ENCODE results near the gene TCF12.
A peak's percentile ranks its signal among the peaks of the same experiment; 100 is the strongest.

The TCF12 gene

DNA sequence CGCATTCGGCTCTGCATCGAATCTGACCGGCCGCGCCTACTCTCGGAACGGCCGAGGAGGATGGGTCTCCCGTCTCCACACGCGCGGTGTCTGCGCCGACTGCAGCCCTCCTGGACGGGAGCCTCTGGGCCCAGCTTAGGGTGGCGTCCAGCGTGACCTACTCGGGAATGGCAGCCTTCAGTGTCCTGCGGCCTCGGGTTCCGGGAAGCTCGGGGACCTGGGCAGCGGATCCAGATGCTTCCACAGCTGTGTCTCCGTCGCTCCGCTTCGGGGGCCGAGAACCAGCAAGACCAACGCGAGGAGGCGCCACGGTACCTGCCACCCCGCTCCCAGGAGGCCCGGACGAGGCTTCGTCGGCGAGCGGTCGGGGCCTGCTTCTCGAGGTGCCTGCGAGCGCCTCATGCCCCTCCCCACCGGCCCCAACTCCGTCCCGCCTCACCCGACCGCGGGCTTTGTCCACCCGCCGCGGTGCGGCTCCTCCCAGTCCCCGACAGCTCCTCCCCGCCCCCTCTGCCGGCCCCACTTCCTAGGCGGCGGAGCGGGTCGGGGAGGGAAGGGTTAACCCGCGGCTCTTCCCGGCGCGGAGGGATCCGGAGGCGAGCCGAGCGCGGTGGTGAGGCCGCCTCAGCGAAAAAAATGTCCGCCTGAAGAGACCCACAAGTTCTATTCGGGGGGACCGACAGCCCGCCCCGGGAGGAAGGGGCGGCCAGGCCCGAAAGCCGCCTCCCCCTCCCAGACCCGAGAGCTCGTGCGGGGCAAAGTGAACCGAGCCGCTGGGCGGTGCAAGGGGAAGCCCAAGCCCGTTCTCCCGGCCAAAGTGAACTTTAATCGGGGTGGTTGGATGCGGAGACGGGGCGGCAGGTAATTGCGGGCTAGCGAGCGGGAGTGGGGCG is at the start of gene TCF12:
Gene TCF12 (plus strand): TSS at position 599 of the 893 bp plus-strand sequence. CDS start 1,270 bp downstream, outside the sequence.
- peak; percentile 59 to 94 (median 88) for DNase-seq

DNA sequence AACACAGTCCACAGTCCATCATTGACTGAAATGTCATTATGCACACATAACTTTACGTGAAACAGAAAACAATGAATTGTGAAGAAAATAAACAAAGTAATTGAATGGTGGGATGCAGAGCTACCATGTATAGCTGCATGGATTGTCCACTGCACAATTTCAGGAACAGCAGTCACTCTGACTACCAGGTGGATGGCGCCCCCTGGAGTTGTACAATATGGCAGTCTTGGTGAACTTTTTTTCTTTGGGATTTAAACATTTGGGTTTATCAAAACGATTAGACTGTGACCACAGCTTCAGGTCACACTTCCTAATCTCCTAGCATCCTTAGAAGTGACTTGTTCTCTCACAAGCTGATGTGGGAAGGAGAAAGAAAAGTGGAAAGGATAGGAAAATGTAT is 48.9 kb upstream of the TCF12 start:
- DNase-seq, result peak in 6 of 14 donors; percentile 5 to 47 (median 16)

DNA sequence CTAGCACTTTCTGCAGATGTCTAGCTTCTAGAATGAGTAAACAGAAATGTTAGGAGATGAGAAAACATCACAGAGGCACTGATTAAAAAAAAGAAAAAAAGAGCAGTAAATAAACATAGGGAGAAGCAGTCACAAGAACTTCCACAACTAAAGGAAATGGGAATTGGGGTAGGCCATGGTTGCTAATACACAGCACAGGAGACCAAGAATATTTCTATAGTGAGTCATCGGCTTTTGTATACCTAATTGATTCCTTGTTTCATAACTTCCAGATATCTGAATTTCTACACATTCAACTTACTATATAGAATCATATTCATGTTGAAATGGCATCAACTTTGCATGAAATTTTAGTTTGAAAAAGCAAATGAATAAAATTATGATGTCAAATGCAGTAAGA is 47.3 kb upstream of the TCF12 start:
- DNase-seq, result no peak

DNA sequence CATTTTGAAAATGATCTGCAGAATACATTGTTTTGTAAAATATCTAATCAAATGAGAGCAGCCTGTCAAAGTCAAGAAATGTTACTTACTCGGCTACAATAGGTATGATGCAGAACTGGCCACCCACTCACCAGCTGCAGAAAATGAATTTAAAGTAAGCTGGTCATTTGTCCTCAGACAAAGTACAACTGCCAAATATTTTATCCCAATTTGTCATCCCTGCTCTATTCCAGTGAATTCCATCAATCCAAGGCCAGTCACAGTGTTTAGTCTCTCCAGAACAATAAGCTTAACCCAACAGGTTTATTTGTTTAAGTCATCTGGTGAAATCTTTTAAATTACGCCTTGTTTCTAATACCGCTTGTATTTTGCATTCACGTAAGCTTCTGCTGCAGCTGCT is 46.6 kb upstream of the TCF12 start:
- no peak for DNase-seq

DNA sequence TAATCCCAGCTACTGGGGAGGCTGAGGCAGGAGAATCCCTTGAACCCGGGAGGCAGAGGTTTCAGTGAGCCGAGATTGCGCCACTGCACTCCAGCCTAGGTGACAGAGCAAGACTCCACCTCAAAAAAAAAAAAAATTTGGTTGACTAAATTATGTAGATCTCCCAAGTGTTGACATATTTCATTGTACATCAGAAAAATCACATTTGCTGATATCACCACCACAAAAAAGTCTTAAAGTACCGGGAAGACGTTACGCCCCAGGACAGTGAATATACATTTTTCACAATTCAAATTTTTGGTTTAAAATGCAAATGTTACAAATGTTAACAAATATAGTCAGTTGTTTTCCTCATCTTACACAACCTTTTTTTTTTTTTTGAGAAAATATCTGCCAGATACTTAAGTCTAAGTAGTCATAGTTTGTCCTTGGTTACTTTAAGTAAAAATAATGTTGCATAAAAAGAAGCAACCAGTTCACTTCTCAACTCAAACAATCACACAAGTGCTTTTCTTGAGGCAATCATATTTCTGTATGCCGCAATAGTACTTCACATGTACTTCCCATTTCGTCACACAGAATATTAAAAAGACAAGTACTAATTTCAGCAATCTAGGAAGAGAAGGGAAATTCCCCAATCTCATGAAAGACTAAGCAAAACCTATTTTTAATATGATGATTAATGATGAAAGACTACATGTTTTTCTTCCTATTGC is 41.0 kb upstream of the TCF12 start:
- no peak for DNase-seq

DNA sequence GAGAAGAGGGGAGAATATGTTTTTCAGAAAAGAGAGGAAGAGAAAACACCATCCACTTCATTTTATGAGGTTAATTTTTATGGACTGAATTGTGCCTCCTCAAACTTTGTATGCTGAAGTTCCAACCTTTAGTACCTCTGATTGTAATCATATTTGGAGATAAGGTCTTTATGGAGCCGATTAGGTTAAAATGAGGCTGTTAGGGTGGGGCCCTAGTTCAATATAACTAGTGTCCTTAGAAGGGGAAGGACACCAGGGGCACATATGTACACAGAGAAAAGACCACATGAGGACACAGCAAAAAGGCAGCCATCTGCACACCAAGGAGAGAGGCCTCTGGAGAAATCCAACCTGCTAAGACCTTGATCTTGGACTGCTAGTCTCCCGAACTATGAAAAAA is 38.9 kb upstream of the TCF12 start:
- no peak for DNase-seq

DNA sequence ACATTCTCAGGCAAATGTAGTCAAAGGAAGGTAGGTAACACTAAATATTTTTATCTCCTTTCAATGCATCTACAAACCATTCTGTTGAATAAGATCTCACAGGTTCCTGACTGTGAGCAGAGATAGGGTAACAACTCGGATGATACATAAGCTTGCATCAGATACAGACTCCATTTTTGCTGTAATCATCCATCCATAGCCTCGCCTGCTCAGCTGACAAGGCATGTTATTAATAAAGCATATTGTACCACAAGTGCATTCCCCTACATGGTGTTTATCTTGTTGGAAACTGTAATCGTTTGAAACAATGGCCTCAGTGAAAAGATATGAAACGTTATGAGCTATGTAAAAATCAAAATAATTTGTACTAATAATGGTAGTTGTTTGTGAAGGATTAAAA is 35.4 kb upstream of the TCF12 start:
- DNase-seq, result no peak

DNA sequence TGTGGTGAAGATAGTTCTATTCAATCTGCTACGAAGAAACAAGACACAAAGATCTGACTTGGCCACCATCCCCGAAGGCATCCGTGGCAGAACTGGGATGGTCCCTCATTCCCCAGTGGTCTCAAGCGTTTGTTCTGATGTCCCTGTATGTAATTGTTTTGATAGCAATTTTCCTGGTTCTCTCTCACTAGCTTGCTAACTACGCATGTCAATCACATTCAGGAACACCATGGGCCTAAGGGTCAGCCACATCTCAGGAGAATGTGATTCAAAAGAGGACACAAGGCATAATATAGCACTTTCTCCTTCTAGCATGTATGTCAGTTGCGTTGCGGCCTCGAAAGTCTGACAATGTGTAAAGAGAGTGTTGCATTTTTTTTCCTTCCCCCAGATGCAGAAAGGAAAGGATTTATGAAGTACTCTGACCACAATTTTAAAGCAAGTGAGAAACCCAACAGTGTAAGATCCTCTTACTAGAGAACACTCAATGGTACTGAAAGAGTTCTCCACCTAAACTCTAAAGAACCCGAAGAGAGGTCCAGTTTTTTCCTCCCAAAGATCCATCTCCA is 32.0 kb upstream of the TCF12 start:
- peak in 4 of 14 donors; percentile 5 to 28 (median 16) for DNase-seq

DNA sequence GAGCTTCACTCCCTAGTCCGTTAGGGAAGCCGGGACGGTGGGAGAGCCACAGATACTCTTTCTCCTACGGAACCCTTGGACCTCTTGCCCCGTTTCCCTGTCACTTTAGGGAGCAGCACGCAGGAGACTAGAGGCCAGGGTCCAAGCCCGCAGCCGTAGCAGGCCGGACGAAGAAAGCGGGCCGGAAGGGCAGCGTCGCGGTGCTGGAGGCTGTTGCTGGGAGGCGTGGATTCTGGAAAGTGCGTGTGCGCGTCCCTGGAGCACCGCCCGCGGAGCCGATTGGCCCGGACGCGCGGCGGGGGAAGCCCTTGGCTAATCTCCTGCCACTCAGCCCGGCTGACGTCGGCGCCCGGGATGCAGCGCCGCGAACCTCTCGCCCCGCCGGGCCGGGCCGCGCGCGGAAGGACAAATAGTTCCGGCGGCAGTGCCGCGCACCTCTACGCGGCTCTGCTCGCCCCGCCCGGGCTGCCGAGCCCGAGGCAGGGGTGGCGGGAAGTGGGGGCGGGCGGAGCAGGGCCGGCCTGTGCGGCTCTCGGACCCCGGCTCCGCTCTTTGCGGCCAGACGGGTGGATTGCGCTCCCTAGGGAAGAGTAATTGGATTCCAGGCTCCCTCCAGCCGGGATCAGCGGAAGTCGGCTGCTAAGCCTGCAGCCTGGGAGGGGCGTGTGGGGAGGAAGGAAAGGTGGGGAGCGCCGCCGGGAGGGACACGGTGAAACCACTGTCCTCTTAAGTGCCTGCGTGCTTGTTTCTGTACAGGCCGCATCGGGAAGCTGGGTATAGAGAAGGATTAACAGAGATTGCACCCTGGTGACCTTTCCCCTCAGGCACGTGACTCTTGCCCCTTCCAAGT is 31.3 kb upstream of the TCF12 start:
- peak; percentile 39 to 95 (median 90) for DNase-seq

DNA sequence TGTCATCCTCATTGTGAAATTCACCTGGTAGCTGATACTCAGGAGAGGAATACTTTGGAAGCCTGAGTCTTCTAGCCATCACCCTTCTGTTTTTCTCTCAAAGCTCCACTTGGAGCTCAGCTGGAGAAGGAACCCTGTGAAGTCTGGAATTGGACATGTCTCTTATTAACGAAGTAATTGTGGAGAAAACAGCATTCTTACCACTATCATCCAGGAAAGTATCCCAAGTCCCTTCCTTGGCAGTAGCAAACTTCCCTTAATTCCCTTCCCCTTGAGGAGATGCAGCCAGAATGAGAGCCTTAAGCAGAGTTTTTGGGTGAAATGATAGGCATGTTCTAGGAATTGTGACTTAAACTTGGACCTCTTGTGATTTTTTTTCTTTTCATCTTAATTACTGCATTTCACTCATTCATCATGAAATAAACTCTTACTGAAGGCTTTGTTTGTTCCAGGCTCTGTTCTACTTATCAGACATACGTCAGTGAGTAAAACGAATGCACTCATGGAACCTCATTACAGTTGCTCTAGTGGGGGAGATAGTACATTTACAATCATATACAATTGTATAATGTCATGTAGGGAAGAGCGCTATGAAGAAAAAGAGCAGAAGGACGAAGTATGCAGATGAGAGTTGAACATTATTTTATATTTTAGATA is 30.5 kb upstream of the TCF12 start:
- DNase-seq, result no peak

DNA sequence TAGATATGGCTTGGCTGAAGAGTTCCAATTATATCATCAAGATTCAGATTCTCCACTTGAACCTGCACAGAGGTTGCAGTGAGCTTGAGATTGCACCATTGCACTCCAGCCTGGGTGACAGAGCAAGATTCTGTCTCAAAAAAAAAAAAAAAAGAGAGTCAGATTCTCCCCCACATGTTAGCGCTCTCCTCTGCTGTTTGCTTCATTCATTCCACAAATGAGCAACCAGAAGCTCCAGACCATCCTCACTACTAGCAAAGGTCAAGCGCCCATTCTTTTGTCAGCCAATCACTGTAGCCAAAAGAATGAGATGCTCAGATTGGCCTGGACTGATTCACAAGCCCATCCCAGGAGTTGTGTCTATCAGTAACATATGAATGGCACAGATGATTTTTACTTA is 28.4 kb upstream of the TCF12 start:
- DNase-seq, result no peak

DNA sequence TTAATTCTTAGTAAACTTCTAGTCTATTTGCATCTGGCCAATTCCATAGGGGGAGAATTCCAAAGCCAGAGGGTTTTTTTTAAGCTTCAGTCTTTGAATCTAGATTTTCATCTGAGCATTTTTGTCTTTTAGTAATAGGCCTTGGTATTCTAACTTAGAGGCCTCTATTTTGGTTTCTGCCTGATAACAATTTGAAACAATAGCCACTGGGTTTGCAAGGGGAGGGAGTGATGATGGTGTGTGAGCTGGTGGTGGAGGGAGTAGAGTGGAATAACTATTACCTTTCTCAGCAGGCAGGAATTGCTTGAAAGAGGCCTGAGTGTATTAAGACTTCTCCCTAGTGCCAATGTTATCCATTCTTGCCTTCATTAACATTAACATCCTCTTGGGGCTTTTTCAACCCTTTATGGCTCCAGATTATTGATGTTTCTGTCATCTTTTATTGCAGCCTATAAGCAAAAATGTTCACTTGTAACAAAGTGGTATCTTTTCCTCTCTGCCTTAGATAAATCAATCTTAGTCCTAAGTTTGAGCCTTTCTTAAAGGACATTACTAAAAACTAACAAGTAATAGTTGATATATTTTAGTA is 26.5 kb upstream of the TCF12 start:
- DNase-seq, result no peak

DNA sequence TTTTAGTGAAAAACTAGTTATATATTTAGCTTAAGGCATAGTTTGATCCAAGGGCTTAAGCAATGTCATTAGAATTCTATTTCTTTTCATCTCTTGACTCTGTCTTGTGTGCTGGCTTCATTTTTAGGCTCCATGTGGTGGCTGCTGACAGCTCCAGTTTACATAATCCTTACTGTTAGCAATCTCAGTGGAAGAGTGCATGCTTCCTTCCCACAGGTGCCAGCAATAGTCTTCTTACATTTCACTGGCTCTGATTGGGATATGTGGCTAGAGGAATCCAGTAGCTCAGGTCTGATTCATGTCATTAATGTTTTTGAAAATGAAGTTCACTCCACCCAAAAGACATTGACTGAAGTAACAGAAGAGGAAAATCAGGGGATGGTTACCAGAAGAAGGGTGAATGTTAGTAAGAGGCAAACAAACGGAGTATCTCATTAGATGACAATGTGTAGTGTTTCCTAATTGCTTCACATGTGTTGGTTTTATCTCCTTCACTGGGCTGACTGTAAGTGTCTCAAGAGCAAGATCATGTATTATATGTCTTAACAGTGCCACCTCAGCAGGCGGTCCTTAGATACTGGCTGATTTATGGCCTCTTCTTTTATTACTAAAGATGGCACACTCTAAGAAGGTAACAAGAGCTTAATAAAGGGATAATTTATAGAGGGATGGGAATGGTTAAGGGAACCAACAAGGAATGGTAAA is 25.6 kb upstream of the TCF12 start:
- no peak for DNase-seq

DNA sequence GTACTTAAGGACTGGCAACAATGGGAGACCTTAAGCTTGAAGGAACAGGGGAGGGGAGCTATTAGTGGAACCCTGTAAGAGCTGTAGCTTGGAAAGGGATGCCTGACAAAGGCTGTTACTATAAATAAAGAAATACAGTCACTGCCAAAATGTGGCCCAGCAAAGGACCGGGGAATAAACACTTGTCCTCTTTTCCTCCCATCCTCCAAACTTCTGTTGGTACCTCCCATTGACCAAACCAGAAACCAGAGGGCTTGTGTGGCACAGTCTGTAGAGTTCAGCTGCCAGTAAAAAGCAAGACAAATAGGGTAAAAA is 25.1 kb upstream of the TCF12 start:
- no peak for DNase-seq

DNA sequence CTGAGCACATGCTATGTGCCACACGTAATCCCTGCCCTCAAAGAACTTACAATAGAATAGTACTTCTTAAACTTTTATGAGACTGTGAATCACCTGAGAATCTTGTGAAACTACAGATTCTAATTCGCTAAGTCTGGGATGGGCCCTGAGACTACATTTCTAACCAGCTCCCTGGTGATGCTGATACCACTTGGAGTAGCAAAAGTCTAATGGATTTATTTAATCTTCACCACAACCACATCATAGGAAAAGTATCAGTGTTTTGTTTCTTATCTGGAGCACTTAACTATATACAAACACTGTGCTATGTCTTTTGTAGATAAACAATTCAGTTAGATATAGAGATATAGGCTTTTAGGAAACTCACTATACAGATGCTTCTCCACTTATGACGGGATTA is 23.8 kb upstream of the TCF12 start:
- DNase-seq, result no peak

DNA sequence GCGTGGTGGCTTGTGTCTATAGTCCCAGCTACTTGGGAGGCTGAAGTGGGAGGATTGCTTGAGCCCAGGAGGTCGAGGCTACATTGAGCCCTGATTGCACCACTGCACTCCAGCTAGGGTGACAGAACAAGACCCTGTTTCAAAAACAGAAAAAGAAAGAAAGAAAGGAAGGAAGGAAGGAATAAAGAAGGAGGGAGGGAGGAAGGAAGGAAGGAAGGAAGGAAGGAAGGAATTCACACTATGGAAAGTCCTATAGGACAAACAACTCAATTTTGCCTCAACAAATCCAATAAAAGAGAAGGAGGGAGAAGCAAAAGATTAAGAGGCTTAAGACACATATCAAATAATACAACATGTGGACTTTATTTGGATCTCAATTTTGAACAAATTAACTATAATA is 16.5 kb upstream of the TCF12 start:
- no peak for DNase-seq

DNA sequence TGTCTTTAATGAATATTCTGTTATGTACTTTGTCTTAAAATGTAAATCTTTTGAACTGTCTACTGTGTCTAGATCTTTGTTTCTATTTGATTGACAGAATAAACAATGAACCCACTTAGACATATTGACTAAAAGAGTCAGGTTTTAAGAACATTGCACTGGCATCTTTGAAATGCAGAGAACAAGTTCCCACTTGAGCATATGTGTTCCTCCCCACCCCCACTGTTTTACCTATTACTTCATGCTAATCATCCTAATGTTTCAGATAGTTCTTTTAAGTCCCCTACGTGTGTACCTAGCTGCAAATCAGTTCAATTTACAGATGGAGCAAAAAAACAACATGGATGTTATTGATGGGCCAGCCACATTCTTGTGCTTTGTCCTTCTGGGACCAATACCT is 11.7 kb upstream of the TCF12 start:
- no peak for DNase-seq

DNA sequence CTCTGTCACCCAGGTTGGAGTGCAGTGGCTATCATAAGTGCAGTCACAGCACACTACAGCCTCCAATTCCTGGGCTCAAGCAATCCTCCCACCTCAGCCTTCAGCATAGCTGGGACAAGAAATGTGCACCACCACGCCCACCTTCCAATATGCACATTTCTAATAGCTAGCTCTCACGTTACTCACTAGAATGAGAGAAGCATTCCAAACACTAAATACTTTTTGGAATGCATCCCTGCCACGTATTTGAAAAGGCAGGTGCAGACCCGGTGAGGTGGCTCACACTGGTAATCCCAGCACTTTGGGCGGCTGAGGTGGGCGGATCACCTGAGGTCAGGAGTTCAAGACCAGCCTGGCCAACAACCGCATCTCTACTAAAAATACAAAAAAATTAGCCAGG is 7.6 kb upstream of the TCF12 start:
- no peak for DNase-seq

DNA sequence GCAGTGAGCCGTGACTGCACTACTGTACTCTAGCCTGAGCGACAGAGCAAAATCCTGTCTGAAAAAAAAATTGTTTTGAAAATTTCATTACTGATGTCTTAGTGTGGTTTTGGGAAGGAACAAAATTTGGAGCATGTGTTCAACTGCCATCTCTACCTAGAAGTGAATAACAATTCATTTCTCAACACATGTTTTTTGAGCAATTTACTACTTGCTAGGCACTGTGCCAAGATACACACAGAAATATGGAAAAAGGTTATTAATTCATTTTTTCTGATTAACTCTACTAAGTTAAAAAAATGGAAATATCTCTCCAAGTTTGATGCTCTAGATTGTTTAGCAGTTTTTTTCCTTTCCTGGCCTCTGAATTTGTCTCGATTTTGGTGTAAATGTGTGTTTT is 5.2 kb upstream of the TCF12 start:
- no peak for DNase-seq

DNA sequence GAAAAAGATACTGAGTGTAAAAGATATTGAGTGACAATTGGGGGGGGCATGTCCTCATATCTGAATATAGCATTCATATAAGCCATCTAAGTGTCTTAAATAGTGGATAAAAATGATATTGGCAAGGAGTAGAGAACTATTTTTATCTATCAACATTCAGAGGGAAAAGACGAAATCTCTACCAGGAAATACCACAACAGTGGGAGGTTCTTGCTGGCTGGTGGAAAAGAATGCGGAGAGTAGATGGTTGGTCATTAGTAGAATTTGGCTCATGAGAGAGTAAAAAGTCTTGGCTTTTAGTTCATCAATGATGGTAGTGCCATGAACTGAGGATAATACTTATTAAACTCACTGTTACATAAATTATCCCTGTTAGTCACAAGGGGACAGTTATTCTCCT is 4.8 kb upstream of the TCF12 start:
- no peak for DNase-seq

DNA sequence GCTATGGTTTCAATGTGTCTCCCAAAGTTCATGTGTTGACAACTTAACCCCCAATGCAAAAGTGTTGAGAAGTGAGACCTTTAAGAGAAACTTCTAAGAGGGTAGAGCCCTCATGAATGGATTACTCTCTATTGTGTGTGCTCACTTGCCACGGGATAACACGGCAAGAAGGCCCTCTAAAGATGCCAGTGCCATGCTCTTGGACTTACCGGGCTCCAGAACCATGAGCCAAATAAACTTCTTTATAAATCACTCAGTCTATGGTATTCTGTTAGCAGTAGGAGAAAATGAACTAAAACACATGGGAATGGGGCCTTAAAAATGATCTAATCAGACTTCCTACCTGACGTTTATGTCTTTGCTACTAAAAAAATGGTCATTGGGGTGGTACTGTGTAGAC is 2.6 kb upstream of the TCF12 start:
- no peak for DNase-seq

Measured in C1 segment of cervical spinal cord (tissue), 14 donors.